AG20443 (cell line): Measurements from ENCODE around the gene TFPI.
"Not testable (repeated sequence)": the region's sequence is repeated elsewhere in the genome, so short reads cannot be mapped to it uniquely, and the experiment has no call there.

Source experiments
- DNase-seq: peaks from one replicate; pipeline ENCODE4 v3.0.0; 2012; ENCODE audit warnings: low spot score, mixed read lengths

Gene TFPI

GRCh38 chr2:187552828-187553681 is 1.2 kb downstream of the TFPI start:
- DNase-seq: peak; percentile 11

GRCh38 chr2:187552381-187552780 is 1.9 kb downstream of the TFPI start:
- no peak for DNase-seq

GRCh38 chr2:187550857-187551256 is 3.4 kb downstream of the TFPI start:
- DNase-seq: no peak

DNA sequence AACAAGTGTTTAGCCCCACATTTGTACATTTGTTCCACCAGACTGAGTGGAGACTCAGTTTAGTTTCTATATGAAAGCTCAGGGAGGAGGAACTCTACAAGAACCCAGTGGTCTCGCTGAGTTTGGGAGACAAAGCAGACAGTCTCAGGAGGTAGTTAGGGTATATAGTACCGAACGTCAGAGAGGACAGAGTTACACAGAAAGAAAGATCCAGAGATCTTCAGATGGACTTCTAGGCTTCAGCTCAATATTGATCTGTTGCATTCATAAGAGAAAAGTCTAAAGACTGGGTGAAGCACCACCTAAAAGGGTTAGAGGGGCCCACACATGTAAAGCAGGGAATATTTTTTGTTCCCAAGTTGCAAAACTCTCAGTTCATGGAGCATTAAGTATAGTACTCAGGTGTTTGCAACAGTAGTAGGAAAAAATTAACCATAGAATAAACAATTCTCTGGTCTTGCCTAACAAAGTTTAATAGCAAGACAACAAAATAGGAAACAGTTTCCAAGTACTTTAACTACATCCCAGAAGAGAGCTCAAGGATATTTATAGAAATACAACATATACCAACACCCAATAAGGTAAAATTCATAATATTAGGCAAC is 4.2 kb downstream of the TFPI start:
- DNase-seq: no peak

DNA sequence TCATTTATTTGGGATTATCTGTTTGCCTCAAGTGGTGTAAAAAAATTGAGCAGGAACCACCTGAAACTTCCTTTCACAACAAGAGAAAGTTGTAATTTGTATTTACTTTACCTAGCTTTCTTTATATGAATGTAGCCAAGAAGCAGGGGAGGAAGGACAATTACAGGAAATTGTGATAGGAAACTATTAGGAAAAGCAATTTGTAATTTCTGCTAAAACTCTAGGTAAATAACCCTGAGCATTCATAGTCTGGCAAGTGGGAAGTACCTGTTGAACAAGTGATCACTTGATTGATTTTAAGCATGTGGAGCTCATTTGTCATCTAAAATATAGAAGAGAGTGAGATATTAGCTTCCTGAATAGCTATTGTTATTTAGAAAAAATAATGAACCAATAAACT is 5.0 kb downstream of the TFPI start:
- no peak for DNase-seq

DNA sequence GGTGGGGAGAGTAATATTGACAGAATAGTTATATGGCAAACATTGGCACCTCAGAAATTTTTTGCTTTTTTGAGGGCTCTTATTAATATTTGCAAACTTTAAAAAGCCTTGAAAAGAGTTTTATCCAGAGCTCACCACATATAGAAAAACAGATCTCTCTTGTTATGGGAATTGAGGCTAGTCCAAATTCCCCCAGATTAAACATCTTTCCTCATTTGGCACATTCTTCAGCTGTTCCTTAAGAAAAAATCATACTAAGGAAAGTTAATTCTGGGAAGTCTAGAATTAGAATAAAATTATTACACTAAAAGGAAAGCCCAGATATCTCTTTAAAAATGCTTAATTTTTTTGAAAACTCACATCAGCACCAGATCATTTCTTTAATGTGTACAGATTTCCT is 5.6 kb downstream of the TFPI start:
- DNase-seq: no peak

GRCh38 chr2:187547353-187547979 is 6.8 kb downstream of the TFPI start:
- peak; percentile 80 for DNase-seq

- DNase-seq: no peak
Observed at GRCh38 chr2:187546762-187547333, 7.4 kb downstream of the TFPI start.

- DNase-seq: no peak
Observed at GRCh38 chr2:187545238-187545751, 8.9 kb downstream of the TFPI start.

GRCh38 chr2:187544371-187545080 is 9.7 kb downstream of the TFPI start:
- DNase-seq: no peak

DNA sequence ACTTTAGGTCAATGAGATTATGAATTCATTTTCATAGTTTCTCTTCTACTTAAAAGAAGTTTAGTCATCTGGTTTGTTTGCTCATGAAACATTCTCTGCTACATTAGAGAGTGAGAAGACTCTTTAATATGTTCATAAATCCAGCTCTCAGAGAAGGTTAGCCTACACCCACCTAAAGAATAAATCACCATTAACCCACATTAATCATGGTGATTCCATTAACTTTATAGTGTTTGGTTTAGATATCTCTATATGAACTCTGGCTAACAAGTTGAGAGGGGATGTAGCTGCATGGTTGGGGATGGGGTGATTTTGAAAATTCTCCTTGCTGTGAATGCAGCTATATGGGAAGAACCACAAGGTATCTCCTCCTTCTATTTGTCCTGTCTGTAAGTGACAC is 10.7 kb downstream of the TFPI start:
- no peak for DNase-seq

GRCh38 chr2:187542123-187542522 is 12.1 kb downstream of the TFPI start:
- DNase-seq: no peak

DNA sequence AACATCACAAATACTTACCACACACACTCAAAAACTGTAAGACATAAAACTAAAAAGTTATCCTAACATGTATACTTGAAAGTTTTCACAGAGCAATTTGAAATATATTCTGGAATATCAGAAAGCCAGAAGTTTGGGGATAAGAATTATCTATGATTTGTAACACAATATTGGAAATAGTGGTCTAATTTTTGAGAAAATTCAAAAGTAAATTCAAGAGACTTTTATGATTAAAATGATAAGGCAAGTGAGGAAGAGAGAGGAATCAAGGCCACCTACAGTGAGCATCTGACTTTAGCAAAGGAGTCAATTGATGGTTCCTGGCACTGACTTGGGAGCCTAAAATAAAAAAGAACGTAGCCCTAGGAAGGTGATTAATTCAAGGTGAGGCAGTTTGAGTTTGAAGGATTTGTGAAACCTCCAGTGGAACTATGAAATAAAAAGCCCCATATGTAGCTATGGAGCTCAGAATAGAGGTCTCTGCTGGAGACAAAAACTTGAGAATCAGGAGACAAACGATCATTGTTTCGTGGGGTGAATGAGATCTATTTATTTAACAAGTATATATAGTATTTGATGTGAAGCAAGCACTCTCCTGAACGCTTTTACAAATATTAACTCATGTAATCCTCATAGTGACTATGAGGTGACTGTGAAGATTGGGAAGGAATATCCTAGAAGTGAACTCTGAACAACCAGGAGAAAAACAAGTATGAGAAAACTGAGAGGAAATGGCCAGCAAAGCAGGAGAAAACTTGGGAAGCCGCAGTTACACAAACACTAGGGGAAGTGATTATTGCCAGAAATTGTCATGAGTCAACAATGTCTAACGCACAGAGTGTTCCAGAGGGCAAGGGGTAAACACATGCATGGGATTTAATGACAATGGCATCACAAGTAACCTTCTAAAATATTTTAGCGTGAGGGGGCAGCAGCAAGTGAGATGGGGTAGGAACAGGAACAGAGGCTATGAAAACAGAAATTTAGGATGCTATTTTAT is 12.8 kb downstream of the TFPI start:
- peak; percentile 73 for DNase-seq

DNA sequence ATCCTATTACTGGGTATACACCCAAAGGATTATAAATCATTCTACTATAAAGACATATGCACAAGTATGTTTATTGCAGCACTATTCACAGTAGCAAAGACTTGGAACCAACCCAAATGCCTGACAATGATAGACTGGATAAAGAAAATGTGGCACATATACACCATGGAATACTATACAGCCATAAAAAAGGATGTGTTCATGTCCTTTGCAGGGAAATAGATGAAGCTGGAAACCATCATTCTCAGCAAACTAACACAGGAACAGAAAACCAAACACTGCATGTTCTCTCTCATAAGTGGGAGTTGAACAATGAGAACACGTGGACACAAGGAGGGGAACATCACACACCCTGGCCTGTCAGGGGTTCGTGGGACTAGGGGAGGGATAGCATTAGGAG is 16.0 kb downstream of the TFPI start:
- not testable (repeated sequence) for DNase-seq

- not testable (repeated sequence) for DNase-seq
Observed at GRCh38 chr2:187535381-187535780, 18.9 kb downstream of the TFPI start.

DNA sequence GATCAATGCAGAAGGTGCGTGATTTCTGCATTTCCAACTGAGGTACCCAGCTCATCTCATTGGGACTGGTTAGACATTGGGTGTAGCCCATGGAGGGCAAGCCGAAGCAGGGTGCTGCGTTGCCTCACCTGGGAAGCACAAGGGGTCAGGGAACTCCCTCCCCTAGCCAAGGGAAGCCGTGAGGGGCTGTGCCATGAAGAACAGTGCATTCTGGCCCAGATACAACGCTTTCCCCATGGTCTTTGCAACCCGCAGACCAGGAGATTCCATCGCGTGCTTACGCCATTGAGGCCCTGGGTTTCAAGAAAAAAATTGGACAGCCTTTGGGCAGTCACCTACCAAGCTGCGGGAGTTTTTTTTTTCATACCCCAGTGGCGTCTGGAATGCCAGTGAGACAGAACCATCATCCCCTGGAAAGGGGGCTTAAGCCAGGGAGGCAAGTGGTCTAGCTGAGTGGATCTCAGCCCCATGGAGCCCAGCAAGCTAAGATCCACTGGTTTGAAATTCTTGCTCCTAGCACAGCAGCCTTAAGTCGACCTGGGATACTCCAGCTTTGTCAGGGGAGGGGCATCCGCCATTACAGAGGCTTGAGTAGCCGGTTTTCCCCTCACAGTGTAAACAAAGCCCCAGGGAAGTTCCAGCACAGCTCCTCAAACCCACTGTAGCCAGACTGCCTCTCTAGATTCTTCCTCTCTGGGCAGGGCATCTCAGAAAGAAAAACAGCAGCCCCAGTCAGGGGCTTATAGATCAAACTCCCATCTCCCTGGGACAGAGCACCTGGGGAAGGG is 21.7 kb downstream of the TFPI start:
- DNase-seq: no peak

GRCh38 chr2:187529977-187530721 is 24.1 kb downstream of the TFPI start:
- DNase-seq: no peak

- DNase-seq: no peak
Observed at GRCh38 chr2:187529248-187529976, 24.8 kb downstream of the TFPI start.
